Activated CD4-positive, alpha-beta T cell treated with anti-CD3 and anti-CD28 coated beads, Interleukin-2, amount 10 ng/mL, durations not matched to agents 7 days and 5 days (primary cell): ENCODE results near the gene SH3D21. TPM values are rescaled to one million over a fixed set of nuclear protein-coding genes. Genes with fewer than 3 reads are reported as not detected.

Experiments used
- total RNA-seq, 2 experiments: library from RNA; stranded (reverse); gene quantifications; one replicate each; pipeline ENCODE4 v1.2.3, GENCODE V29; 2021

The SH3D21 gene
- total RNA-seq, 2 experiments from 2014 or later, result 6.5 to 6.9 TPM

Other genes starting within 250 kb of the SH3D21 start
- not detected for gene TEKT2, start 222.3 kb upstream of the SH3D21 start, total RNA-seq
- 10 to 100 TPM; 27.2 to 29.5 TPM for gene ADPRS, start 217.5 kb upstream of the SH3D21 start, total RNA-seq
- gene COL8A2, start 181.1 kb upstream of the SH3D21 start, total RNA-seq, result not detected
- gene TRAPPC3, start 156.9 kb upstream of the SH3D21 start, total RNA-seq, result 10 to 100 TPM; 57.5 to 59.3 TPM
- 100 to 1,000 TPM; 209 to 226 TPM for gene MAP7D1, start 150.2 kb upstream of the SH3D21 start, total RNA-seq
- 100 to 1,000 TPM; 142 to 167 TPM for gene THRAP3, start 81.9 kb upstream of the SH3D21 start, total RNA-seq
- 1 to 10 TPM; 7.3 to 9.3 TPM for gene EVA1B, start 17.3 kb downstream of the SH3D21 start, total RNA-seq
- gene STK40, start 79.6 kb downstream of the SH3D21 start, total RNA-seq, result 10 to 100 TPM; 53.7 to 59.1 TPM
- gene LSM10, start 91.5 kb downstream of the SH3D21 start, total RNA-seq, result 10 to 100 TPM; 39.3 to 39.4 TPM
- 1 to 10 TPM; 1.9 to 2.2 TPM for gene OSCP1, start 144.1 kb downstream of the SH3D21 start, total RNA-seq
- 100 to 1,000 TPM in 1 of 2 experiments, 10 to 100 TPM in 1; 81.9 to 101 TPM for gene MRPS15, start 158.0 kb downstream of the SH3D21 start, total RNA-seq
- under 1 TPM; 0.29 to 0.32 TPM for gene CSF3R, start 176.5 kb downstream of the SH3D21 start, total RNA-seq